ENCODE measurements around the gene CCNY. TPM values are rescaled to one million over a fixed set of nuclear protein-coding genes. Genes with fewer than 3 reads are reported as not detected.
"Not testable (repeated sequence)": the region's sequence is repeated elsewhere in the genome, so short reads cannot be mapped to it uniquely, and the experiment has no call there.

Gene CCNY
- total RNA-seq, 3 donors from 2014 or later: 54.8 to 61.6 (median 58.9) TPM

- DNase-seq (no peak), ATAC-seq (no peak)
- H3K36me3 Mint-ChIP-seq (ENCODE audit: insufficient read depth): peaks cover 15% of the 10 kb centered on the region
- H3K4me1 Mint-ChIP-seq (ENCODE audit: low read depth): peaks cover 59% of the 10 kb centered on the region
- H3K9me3 Mint-ChIP-seq: peaks cover 16% of the 10 kb centered on the region
- H3K4me3 Mint-ChIP-seq: no peak overlapping the region
- H3K27me3 Mint-ChIP-seq (ENCODE audit: low read depth): no peaks in the 10 kb centered on the region
These were observed 55.0 kb downstream of the CCNY start for GRCh38 chr10:35391153-35391953.

GRCh38 chr10:35391954-35392262 lies 55.6 kb downstream of the CCNY start:
- peaks cover 16% of the 10 kb centered on the region for H3K9me3 Mint-ChIP-seq
- DNase-seq (no peak), ATAC-seq (no peak)
- no peaks in the 10 kb centered on the region for H3K27me3 Mint-ChIP-seq (ENCODE audit: low read depth)
- no peak overlapping the region for H3K4me3 Mint-ChIP-seq
- H3K4me1 Mint-ChIP-seq (ENCODE audit: low read depth): peaks cover 60% of the 10 kb centered on the region
- peaks cover 15% of the 10 kb centered on the region for H3K36me3 Mint-ChIP-seq (ENCODE audit: insufficient read depth)

GRCh38 chr10:35392482-35393228 lies 56.3 kb downstream of the CCNY start:
- peaks cover 15% of the 10 kb centered on the region for H3K36me3 Mint-ChIP-seq (ENCODE audit: insufficient read depth)
- H3K9me3 Mint-ChIP-seq: peaks cover 16% of the 10 kb centered on the region
- H3K27me3 Mint-ChIP-seq (ENCODE audit: low read depth): no peaks in the 10 kb centered on the region
- no peak overlapping the region for H3K4me3 Mint-ChIP-seq
- DNase-seq: no peak
- H3K4me1 Mint-ChIP-seq (ENCODE audit: low read depth): peaks cover 60% of the 10 kb centered on the region
- no peak for ATAC-seq

- Mint-ChIP-seq H3K27me3 (ENCODE audit: low read depth) (no peaks in the 10 kb centered on the region), H3K4me1 (ENCODE audit: low read depth) (peaks cover 64% of the 10 kb centered on the region), H3K4me3 (no peak overlapping the region), H3K9me3 (peaks cover 16% of the 10 kb centered on the region), H3K36me3 (ENCODE audit: insufficient read depth) (peaks cover 13% of the 10 kb centered on the region)
- no peak for ATAC-seq
- DNase-seq: no peak
These were observed 58.1 kb downstream of the CCNY start for GRCh38 chr10:35394411-35394851.

GRCh38 chr10:35394934-35395333 lies 58.6 kb downstream of the CCNY start:
- no peak for DNase-seq
- Mint-ChIP-seq H3K9me3 (peaks cover 12% of the 10 kb centered on the region), H3K4me1 (ENCODE audit: low read depth) (peaks cover 68% of the 10 kb centered on the region), H3K4me3 (no peak overlapping the region), H3K36me3 (ENCODE audit: insufficient read depth) (peaks cover 9% of the 10 kb centered on the region), H3K27me3 (ENCODE audit: low read depth) (no peaks in the 10 kb centered on the region)
- no peak for ATAC-seq

- peaks cover 5% of the 10 kb centered on the region for H3K36me3 Mint-ChIP-seq (ENCODE audit: insufficient read depth)
- peaks cover 62% of the 10 kb centered on the region for H3K4me1 Mint-ChIP-seq (ENCODE audit: low read depth)
- DNase-seq (no peak), ATAC-seq (no peak)
- no peaks in the 10 kb centered on the region for H3K27me3 Mint-ChIP-seq (ENCODE audit: low read depth)
- H3K4me3 Mint-ChIP-seq: no peak overlapping the region
- H3K9me3 Mint-ChIP-seq: no peaks in the 10 kb centered on the region
These were observed 60.5 kb downstream of the CCNY start for GRCh38 chr10:35396560-35397434.

- Mint-ChIP-seq H3K9me3 (no peaks in the 10 kb centered on the region), H3K27me3 (ENCODE audit: low read depth) (no peaks in the 10 kb centered on the region), H3K36me3 (ENCODE audit: insufficient read depth) (peaks cover 5% of the 10 kb centered on the region), H3K4me3 (no peak overlapping the region), H3K4me1 (ENCODE audit: low read depth) (peaks cover 52% of the 10 kb centered on the region)
- ATAC-seq: no peak
- no peak for DNase-seq
These were observed 61.6 kb downstream of the CCNY start for GRCh38 chr10:35397953-35398352.

GRCh38 chr10:35398355-35398754 lies 62.0 kb downstream of the CCNY start:
- peaks cover 5% of the 10 kb centered on the region for H3K36me3 Mint-ChIP-seq (ENCODE audit: insufficient read depth)
- H3K9me3 Mint-ChIP-seq: no peaks in the 10 kb centered on the region
- H3K4me3 Mint-ChIP-seq: no peak overlapping the region
- no peaks in the 10 kb centered on the region for H3K27me3 Mint-ChIP-seq (ENCODE audit: low read depth)
- H3K4me1 Mint-ChIP-seq (ENCODE audit: low read depth): peaks cover 48% of the 10 kb centered on the region
- ATAC-seq: no peak
- DNase-seq: no peak

GRCh38 chr10:35398908-35399307 lies 62.6 kb downstream of the CCNY start:
- H3K4me3 Mint-ChIP-seq: no peak overlapping the region

GRCh38 chr10:35399414-35400009 lies 63.2 kb downstream of the CCNY start:
- Mint-ChIP-seq H3K36me3 (ENCODE audit: insufficient read depth) (peaks cover 5% of the 10 kb centered on the region), H3K9me3 (no peaks in the 10 kb centered on the region), H3K4me3 (no peak overlapping the region), H3K27me3 (ENCODE audit: low read depth) (no peaks in the 10 kb centered on the region), H3K4me1 (ENCODE audit: low read depth) (peaks cover 38% of the 10 kb centered on the region)
- DNase-seq (no peak), ATAC-seq (no peak)

More at GRCh38 chr10:35398908-35399307, 62.6 kb downstream of the CCNY start:
- Mint-ChIP-seq H3K36me3 (ENCODE audit: insufficient read depth) (peaks cover 5% of the 10 kb centered on the region), H3K27me3 (ENCODE audit: low read depth) (no peaks in the 10 kb centered on the region), H3K4me1 (ENCODE audit: low read depth) (peaks cover 45% of the 10 kb centered on the region), H3K9me3 (no peaks in the 10 kb centered on the region)
- ATAC-seq (no peak), DNase-seq (no peak)

GRCh38 chr10:35400595-35401268 lies 64.4 kb downstream of the CCNY start:
- ATAC-seq: no peak

GRCh38 chr10:35403491-35403890 lies 67.2 kb downstream of the CCNY start:
- not testable (repeated sequence) for H3K36me3 Mint-ChIP-seq (ENCODE audit: insufficient read depth); H3K4me3 Mint-ChIP-seq; DNase-seq; H3K27me3 Mint-ChIP-seq (ENCODE audit: low read depth); H3K9me3 Mint-ChIP-seq; ATAC-seq
- peaks cover 31% of the 10 kb centered on the region for H3K4me1 Mint-ChIP-seq (ENCODE audit: low read depth)

More at GRCh38 chr10:35400595-35401268, 64.4 kb downstream of the CCNY start:
- Mint-ChIP-seq H3K27me3 (ENCODE audit: low read depth) (no peaks in the 10 kb centered on the region), H3K9me3 (no peaks in the 10 kb centered on the region), H3K4me3 (no peak overlapping the region), H3K4me1 (ENCODE audit: low read depth) (peaks cover 30% of the 10 kb centered on the region), H3K36me3 (ENCODE audit: insufficient read depth) (peaks cover 1% of the 10 kb centered on the region)
- no peak for DNase-seq

- peaks cover 35% of the 10 kb centered on the region for H3K4me1 Mint-ChIP-seq (ENCODE audit: low read depth)
These were observed 67.8 kb downstream of the CCNY start for GRCh38 chr10:35404077-35404476.

More at GRCh38 chr10:35404077-35404476, 67.8 kb downstream of the CCNY start:
- not testable (repeated sequence) for H3K27me3 Mint-ChIP-seq (ENCODE audit: low read depth); H3K36me3 Mint-ChIP-seq (ENCODE audit: insufficient read depth); DNase-seq; H3K9me3 Mint-ChIP-seq; H3K4me3 Mint-ChIP-seq; ATAC-seq

Data from activated T-cell treated with anti-CD3 and anti-CD28 coated beads, Interleukin-2, amount 50 U/mL, for 4 hours (primary cell).